NCI-H1105 (cell line): Measurements from ENCODE around the gene MOK.

Experiments
- DNase-seq: peaks from one replicate; lab custom pipeline; 2025; lab: John Stamatoyannopoulos, UW

The MOK gene

DNA sequence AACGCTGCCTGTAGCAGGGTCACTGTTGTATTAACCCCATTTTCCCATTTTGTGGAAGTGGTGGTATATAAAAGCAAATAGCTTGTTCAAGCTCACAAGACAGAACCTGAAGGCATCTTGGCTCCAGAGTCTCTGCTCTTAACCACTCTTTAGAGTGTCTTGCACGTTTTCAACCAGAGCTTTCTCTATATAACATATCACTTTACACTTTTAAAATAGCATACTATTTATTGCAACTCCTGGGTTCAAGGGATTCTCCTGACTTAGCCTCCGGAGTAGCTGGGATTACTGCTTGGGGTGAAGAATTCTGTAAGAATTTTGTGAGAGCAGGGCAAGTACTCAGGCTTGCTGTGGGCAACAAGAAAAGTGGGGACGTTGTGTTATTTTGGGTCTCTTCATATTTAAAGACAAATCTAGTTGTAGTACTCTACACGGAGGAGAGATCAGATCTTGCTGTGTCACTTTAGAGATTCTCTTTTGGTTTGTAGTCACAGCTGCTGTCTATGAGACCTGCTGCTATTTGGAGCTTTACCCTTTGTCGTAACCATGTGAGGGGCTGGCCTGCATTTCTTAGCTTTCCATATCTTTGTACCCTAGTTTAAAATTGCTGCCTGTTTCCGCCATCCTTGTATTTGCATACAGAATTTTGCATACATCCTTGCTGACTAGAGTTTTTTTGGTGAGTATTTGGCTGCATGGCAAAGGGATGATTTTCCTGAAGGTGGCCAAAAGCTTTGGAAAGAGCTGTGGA, 124.5 kb downstream of the MOK start:
- DNase-seq = no peak
